K562 (cell line): ENCODE results near the gene CPT1A. TPM values are rescaled to one million over a fixed set of nuclear protein-coding genes. Genes with fewer than 3 reads are reported as not detected.
A peak's percentile ranks its signal among the peaks of the same experiment; 100 is the strongest.

Experiments used
- ATAC-seq: fragments of 200-7000 bp; cut with Tn5 transposase; 3 replicates; pipeline ENCODE4 v1.9.1; 2020; ENCODE audit warnings: moderate library complexity
- BruUV-seq: library from RNA; stranded (reverse); fragments of 400-500 nt; replicated peaks from 2 replicates; lab custom pipeline; 2021; lab: Mats Ljungman, UMichigan
- CTCF ChIA-PET: fragments of 300-600 bp; formaldehyde crosslinking; extraction: SDS; loops from one replicate; lab custom pipeline; 2021; ENCODE audit warnings: low intra/inter-chr PET ratio; lab: Yijun Ruan, JAX
- POLR2A ChIA-PET: fragments of 300-600, 350-650 bp; sonication (Branson Sonifier 250); formaldehyde crosslinking; extraction: SDS; loops from one replicate; lab custom pipeline; 2021; ENCODE audit warnings: antibody characterized with exemption, inconsistent platforms; lab: Yijun Ruan, JAX
- DNase-seq, 4 experiments: peaks; one replicate each; pipeline versions ENCODE4 v3.0.0 to v3.0.0-alpha.2; 2011 to 2018; ENCODE audit warnings: low spot score in 3 of 4, mixed read lengths in 3 of 4; ENCODE audit errors: extremely low read depth in 1 of 4
- FAIRE-seq: peaks from 2 replicates; lab custom pipeline; 2011; peaks lifted over from hg19 to GRCh38; lab: Jason Lieb, UNC
- H2AFZ ChIP-seq: 2 replicates; pipeline ENCODE4 v1.6.0; 2011; ENCODE audit warnings: low read depth, low read length, control low read depth, inconsistent platforms
- H3K27ac ChIP-seq: fragments of 200-600 bp; 3 replicates; pipeline ENCODE4 v1.8.0; 2011; ENCODE audit warnings: low read depth, mild to moderate bottlenecking, control low read depth, inconsistent platforms, low read length, moderate library complexity, mixed read lengths; ENCODE audit errors: extremely low read depth
- H3K27me3 ChIP-seq, 2 experiments: fragments of 300-600 bp in 1 of 2; 2 replicates in 1 of 2; 3 replicates in 1 of 2; pipeline versions ENCODE4 v1.6.0 to v1.8.0; 2011; ENCODE audit warnings: inconsistent platforms in 2 of 2, low read length in 2 of 2, mild to moderate bottlenecking in 1 of 2, mixed read lengths in 1 of 2, moderate library complexity in 1 of 2; ENCODE audit not compliant: control insufficient read depth in 2 of 2, insufficient read depth in 2 of 2
- H3K36me3 ChIP-seq: fragments of 300-600 bp; 3 replicates; pipeline ENCODE4 v1.8.0; 2011; ENCODE audit warnings: mild to moderate bottlenecking, low read length, inconsistent platforms; ENCODE audit not compliant: control insufficient read depth, insufficient read depth
- H3K4me1 ChIP-seq, 2 experiments: fragments of 200-600 bp in 1 of 2; replicated peaks in 1 of 2; 2 replicates in 1 of 2; 3 replicates in 1 of 2; pipeline versions ENCODE4 v1.5.1 to v1.8.0; 2011; ENCODE audit warnings: inconsistent platforms in 2 of 2, low read length in 2 of 2, mild to moderate bottlenecking in 1 of 2, mixed read lengths in 1 of 2, moderate library complexity in 1 of 2; ENCODE audit not compliant: control insufficient read depth in 2 of 2, insufficient read depth in 2 of 2
- H3K4me2 ChIP-seq: 2 replicates; pipeline ENCODE4 v1.6.1; 2011; ENCODE audit warnings: low read length, control low read depth, inconsistent platforms, mixed read lengths; ENCODE audit not compliant: insufficient read depth
- H3K4me3 ChIP-seq: fragments of 200-600 bp; sonication (generic), shearing (Covaris generic); 2 replicates; pipeline ENCODE4 v1.5.1; 2016; ENCODE audit warnings: control low read depth, inconsistent platforms
- H3K79me2 ChIP-seq: fragments of 200-600 bp; 3 replicates; pipeline ENCODE4 v1.8.0; 2011; ENCODE audit warnings: low read length, inconsistent platforms; ENCODE audit not compliant: control insufficient read depth, insufficient read depth
- H3K9ac ChIP-seq, 2 experiments: 2 replicates each; pipeline versions ENCODE4 v1.6.0 to v1.6.1; 2011; ENCODE audit warnings: low read depth in 2 of 2, low read length in 2 of 2, control low read depth in 1 of 2, inconsistent platforms in 1 of 2, mild to moderate bottlenecking in 1 of 2, mixed read lengths in 1 of 2; ENCODE audit not compliant: insufficient read depth in 1 of 2
- H3K9me1 ChIP-seq: one replicate; pipeline ENCODE4 v1.6.0; 2011; ENCODE audit warnings: inconsistent platforms, mild to moderate bottlenecking, low read length, moderate library complexity; ENCODE audit not compliant: control insufficient read depth, insufficient read depth
- H3K9me3 ChIP-seq: replicated peaks from 2 replicates; pipeline ENCODE4 v1.5.1; 2011; ENCODE audit warnings: low read depth, low read length, inconsistent platforms; ENCODE audit not compliant: control insufficient read depth, insufficient read depth
- H4K20me1 ChIP-seq: replicated peaks from 2 replicates; pipeline ENCODE4 v1.6.1; 2011; ENCODE audit warnings: low read length, inconsistent platforms, mixed read lengths; ENCODE audit not compliant: control insufficient read depth, insufficient read depth
- CSDE1 ChIP-seq, 2 experiments: fragments of 450-650 bp; IDR thresholded peaks; 2 replicates each; pipeline ENCODE4 v1.6.1; 2016; ENCODE audit warnings: mild to moderate bottlenecking in 1 of 2
- CTBP1 ChIP-seq: fragments of 450-650 bp; IDR thresholded peaks from 2 replicates; pipeline ENCODE4 v1.6.1; 2016; ENCODE audit warnings: borderline replicate concordance
- CTCFL ChIP-seq: IDR thresholded peaks from 2 replicates; pipeline ENCODE4 v1.6.1; 2011; ENCODE audit warnings: borderline replicate concordance, low read depth, mild to moderate bottlenecking, moderate library complexity, low read length; ENCODE audit not compliant: insufficient read depth, poor library complexity, severe bottlenecking
- HMG20B ChIP-seq: fragments of 250-450 bp; sonication (Bioruptor Pico); IDR thresholded peaks from 2 replicates; pipeline ENCODE4 v1.5.0; 2021; ENCODE audit warnings: mild to moderate bottlenecking
- JUN ChIP-seq, 2 experiments: sonication (generic) in 1 of 2; formaldehyde crosslinking in 1 of 2; IDR thresholded peaks; 2 replicates each; pipeline versions ENCODE4 v1.6.1 to v1.8.0; 2012 to 2022; ENCODE audit warnings: borderline replicate concordance in 2 of 2, mild to moderate bottlenecking in 2 of 2, improper control_type of control experiment in 1 of 2, low read depth in 1 of 2, low read length in 1 of 2, missing genetic modification reagents in 1 of 2
- L3MBTL2 ChIP-seq: fragments of 450-650 bp; IDR thresholded peaks from 2 replicates; pipeline ENCODE4 v1.6.1; 2016; ENCODE audit warnings: mild to moderate bottlenecking, moderate library complexity
- MTA3 ChIP-seq: fragments of 450-650 bp; formaldehyde crosslinking; IDR thresholded peaks from 2 replicates; pipeline ENCODE4 v1.6.1; 2017; ENCODE audit warnings: mild to moderate bottlenecking, borderline replicate concordance
- NR2C1 ChIP-seq, 2 experiments: fragments of 450-650 bp; IDR thresholded peaks; 2 replicates each; pipeline ENCODE4 v1.6.1; 2017; ENCODE audit warnings: mild to moderate bottlenecking in 2 of 2, antibody characterized with exemption in 1 of 2, inconsistent platforms in 1 of 2, missing compliant biosample characterization in 1 of 2, missing genetic modification characterization in 1 of 2
- RBM22 ChIP-seq: fragments of 200-400 bp; formaldehyde crosslinking; IDR thresholded peaks from 2 replicates; pipeline ENCODE4 v1.6.1; 2018; ENCODE audit warnings: low read length, low read depth; ENCODE audit not compliant: poor library complexity, severe bottlenecking
- RHOXF2B ChIP-seq: fragments of 250-450 bp; sonication (Bioruptor Pico); conservative IDR thresholded peaks from 2 replicates; pipeline ENCODE4 v1.5.1; 2021
- SP2 ChIP-seq: IDR thresholded peaks from 2 replicates; pipeline ENCODE4 v1.6.1; 2011; ENCODE audit warnings: mild to moderate bottlenecking, low read depth, low read length, moderate library complexity; ENCODE audit not compliant: poor library complexity, severe bottlenecking; ENCODE audit errors: extremely low read depth
- WHSC1 ChIP-seq: IDR thresholded peaks from one replicate; pipeline ENCODE4 v1.6.1; 2012; ENCODE audit warnings: low read length, control low read depth, inconsistent platforms
- ZNF263 ChIP-seq: sonication (generic); formaldehyde crosslinking; IDR thresholded peaks from 2 replicates; pipeline ENCODE4 v1.8.0; 2022; ENCODE audit warnings: mild to moderate bottlenecking, missing genetic modification reagents, borderline replicate concordance
- ZNF431 ChIP-seq: sonication (generic); formaldehyde crosslinking; IDR thresholded peaks from 2 replicates; pipeline ENCODE4 v1.8.0; 2022; ENCODE audit warnings: mild to moderate bottlenecking, missing genetic modification reagents
- WGBS: fragments of 100-300 bp; shearing (Covaris generic); methylation state at CpG from one replicate; pipeline ENCODE4 v1.1.6; 2016; ENCODE audit warnings: low coverage, mixed read lengths; ENCODE audit not compliant: insufficient coverage; ENCODE audit errors: missing lambda C conversion rate; 5-methylcytosine and 5-hydroxymethylcytosine counted together
- in situ Hi-C: fragments of 300-500 bp; cut with MboI; formaldehyde crosslinking; loops from 4 replicates; pipeline ENCODE4 v1.15.0; 2018; ENCODE audit warnings: inconsistent platforms, mixed read lengths
- intact Hi-C: fragments of 100-400 bp; cut with micrococcal nuclease; formaldehyde crosslinking; loops from 2 replicates; pipeline ENCODE4 v1.14.2; 2022
- polyA plus RNA-seq, 8 experiments: library from polyadenylated mRNA; depleted of rRNA in 4 of 8; stranded (reverse) in 5 of 8; unstranded in 3 of 8; fragments of >200 nt; fragmentation: Nextera tagmentation in 2 of 8; fragmentation: Illumina TruSeq in 1 of 8; extraction: Ambion mirVana in 2 of 8; extraction: Trizol in 1 of 8; gene quantifications; 2 replicates each; pipeline versions ENCODE4 v1.2.1 to v1.2.3, GENCODE V29; 2011 to 2014; ENCODE audit warnings: inconsistent platforms in 1 of 8, missing spikeins in 1 of 8
- total RNA-seq, 7 experiments: library from RNA; depleted of rRNA in 6 of 7; stranded (reverse); fragments of >200 nt in 6 of 7; fragmentation: Illumina TruSeq in 2 of 7; extraction: Trizol in 2 of 7; gene quantifications; 2 replicates each; pipeline versions ENCODE4 v1.2.1 to v1.2.3, GENCODE V29; 2011 to 2021; ENCODE audit warnings: low replicate concordance in 1 of 7

CPT1A gene
- total and polyA plus RNA-seq, 9 of the 15 experiments (the other 6 are each of a cell fraction or from before 2014, with no cell fraction given) = 2.6 to 29.1 (median 12.3) TPM

DNA sequence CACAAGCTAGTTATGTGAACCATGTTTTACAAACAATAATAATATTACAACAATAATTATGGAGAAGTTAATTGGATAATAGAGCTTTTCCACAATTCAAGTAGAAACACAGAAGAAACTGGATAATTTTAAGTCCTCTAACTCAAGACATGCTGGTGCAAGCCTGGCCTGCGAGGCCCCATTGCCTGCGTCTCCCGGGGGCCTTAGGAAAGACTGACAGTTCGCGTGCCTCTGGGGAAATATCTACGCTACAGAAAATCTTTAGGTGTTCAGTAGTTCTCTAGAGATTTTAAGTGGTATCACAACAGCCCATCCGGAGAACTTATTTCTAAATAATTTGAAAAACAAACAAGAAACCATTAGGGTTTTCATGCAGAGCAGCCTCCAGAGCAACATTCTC is 134.2 kb downstream of the CPT1A start:
- no peak for DNase-seq
- no peak overlapping the region for H3K4me3 ChIP-seq
- H3K79me2 ChIP-seq = no peaks in the 10 kb centered on the region
- H3K27me3 ChIP-seq = peaks cover 14 to 74% of the 10 kb centered on the region in 2 experiments
- no peaks in the 10 kb centered on the region for H3K9me3 ChIP-seq
- TF ChIP-seq RHOXF2B (no peak), NR2C1 (IDR thresholded peaks at IDR 0.05) (no peak), NR2C1 (tag; IDR thresholded peaks at IDR 0.05) (no peak), CSDE1 (IDR thresholded peaks at IDR 0.05) (no peak), RBM22 (no peak), HMG20B (CRISPR knock-in tag) (no peak)
- H3K27ac ChIP-seq = no peak overlapping the region
- H3K9me1 ChIP-seq = no peaks in the 10 kb centered on the region
- no peak overlapping the region for H3K9ac ChIP-seq
- WGBS = 16% methylated on average over 7 of the region's 7 CpGs
- FAIRE-seq = no peak
- intact Hi-C loops = no loop called here
- H3K4me1 ChIP-seq = peaks cover 0 to 14% of the 10 kb centered on the region in 2 experiments; a peak in 1 of 5 replicates
- ChIA-PET POLR2A (no interaction called here), CTCF (no interaction called here)
- no peaks in the 10 kb centered on the region for H3K36me3 ChIP-seq
- BruUV-seq = no TSS peak
- no peak for ATAC-seq
- no peak overlapping the region for H2AFZ ChIP-seq
- in situ Hi-C loops = no loop called here
- H4K20me1 ChIP-seq = no peaks in the 10 kb centered on the region
- H3K4me2 ChIP-seq = no peak overlapping the region

GRCh38 chr11:68704887-68705286 is 136.8 kb downstream of the CPT1A start:
- ChIA-PET POLR2A (interaction anchor here (0.7 kb wide), 1 partner anchor 93 kb away, joined by 3 read pairs; no protein-coding TSS in a partner anchor), CTCF (no interaction called here)
- Histone ChIP-seq H3K27ac (no peak overlapping the region), H3K79me2 (no peaks in the 10 kb centered on the region), H3K4me2 (no peak overlapping the region), H2AFZ (peak overlapping the region; percentile 48; the same call in 1 of the 2 replicates), H3K9ac (no peak overlapping the region), H3K4me1 (peaks cover 0 to 14% of the 10 kb centered on the region in 2 experiments; a peak in 1 of 5 replicates), H4K20me1 (no peaks in the 10 kb centered on the region), H3K36me3 (no peaks in the 10 kb centered on the region), H3K9me1 (no peaks in the 10 kb centered on the region), H3K27me3 (peaks cover 14 to 48% of the 10 kb centered on the region in 2 experiments), H3K9me3 (no peaks in the 10 kb centered on the region), H3K4me3 (no peak overlapping the region)
- 6% methylated on average over 13 of the region's 16 CpGs for WGBS
- DNase-seq = peak in 2 of 4 experiments; percentile 22 to 33
- no peak for FAIRE-seq
- in situ Hi-C loops = no loop called here
- intact Hi-C loops = no loop called here
- BruUV-seq = no TSS peak
- peak; percentile 94 for ATAC-seq
- TF ChIP-seq SP2 = peak; percentile 30
- TF ChIP-seq CTCFL = peak; percentile 44
- TF ChIP-seq JUN (IDR thresholded peaks at IDR 0.05; ENCODE audit: borderline replicate concordance, low read depth, low read length) = no peak
- TF ChIP-seq JUN (CRISPR knock-in tag; IDR thresholded peaks at IDR 0.05; ENCODE audit: borderline replicate concordance) = no peak
- TF ChIP-seq ZNF263 (CRISPR knock-in tag) = peak; percentile 74; the same call in 1 of the 2 replicates
- TF ChIP-seq CTBP1 = peak; percentile 42; the same call in 1 of the 2 replicates
- peak; percentile 44; the same call in 1 of the 2 replicates for TF ChIP-seq MTA3
- TF ChIP-seq WHSC1 = no peak
- TF ChIP-seq ZNF431 = no peak
- TF ChIP-seq L3MBTL2 = 0 out of 2 replicates have a peak, but pooled peaks have one; percentile 17
